Measurements from ENCODE around the gene GAS2L2.

DNA sequence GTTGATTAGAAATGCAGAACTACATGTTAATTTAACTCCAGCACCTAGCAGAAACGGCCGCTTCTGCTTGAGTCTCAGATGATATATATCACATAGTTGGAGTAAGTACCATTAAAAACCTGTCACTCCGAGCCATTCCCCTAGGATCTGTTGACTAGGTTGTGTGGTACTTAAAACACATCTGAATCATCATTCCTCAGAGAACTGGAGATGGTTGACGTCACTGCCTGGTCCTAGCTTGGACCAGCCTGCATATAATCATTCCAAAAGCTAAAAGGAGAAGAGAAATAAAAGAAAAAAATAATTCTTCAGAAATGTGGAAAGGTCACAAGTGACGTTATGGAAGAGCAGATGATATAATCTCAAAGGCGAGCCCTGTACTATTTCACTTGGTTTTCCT, 52.9 kb downstream of the GAS2L2 start:
- TF ChIP-seq YY1 (IDR thresholded peaks at IDR 0.05; ENCODE audit: low read depth, low read length) (no peak), POLR2A (IDR thresholded peaks at IDR 0.05; ENCODE audit: control extremely low read depth in 1 of 2, low read depth in 2 of 2, low read length in 2 of 2) (no peak), CTCF (IDR thresholded peaks at IDR 0.05; ENCODE audit: control extremely low read depth in 1 of 3, insufficient read depth in 1 of 3, low read depth in 1 of 3, low read length in 3 of 3) (no peak), SRF (IDR thresholded peaks at IDR 0.05; ENCODE audit: low read depth, low read length) (no peak)
- TF ChIP-seq, protein P1, sequence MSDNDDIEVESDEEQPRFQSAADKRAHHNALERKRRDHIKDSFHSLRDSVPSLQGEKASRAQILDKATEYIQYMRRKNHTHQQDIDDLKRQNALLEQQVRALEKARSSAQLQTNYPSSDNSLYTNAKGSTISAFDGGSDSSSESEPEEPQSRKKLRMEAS (IDR thresholded peaks at IDR 0.05) = no peak
